Ecto neural progenitor cell (in vitro differentiated cells): ENCODE results near the gene COLQ.

ENCODE experiments used
- DNase-seq: peaks from one replicate; pipeline ENCODE4 v3.0.0-alpha.2; 2018; ENCODE audit warnings: low spot score

Gene COLQ

DNA sequence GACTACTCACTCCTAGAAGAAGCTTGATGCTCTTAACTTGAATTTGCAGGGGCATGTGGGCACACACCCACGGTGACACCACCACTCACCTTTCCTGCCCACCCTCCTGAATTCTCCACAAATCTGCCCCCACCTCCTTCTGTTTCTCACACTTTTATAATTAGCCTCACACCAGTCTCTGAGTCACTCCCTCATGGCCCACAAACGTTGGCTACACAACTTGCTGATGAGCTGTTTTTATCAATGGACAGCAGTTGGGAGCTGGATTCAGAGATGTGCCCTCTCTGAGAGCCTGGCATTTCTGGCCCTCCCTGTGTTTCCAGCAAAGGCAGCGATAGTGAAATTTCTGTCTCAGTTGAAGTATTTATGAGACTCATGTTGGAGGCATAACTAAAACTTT, 1.3 kb downstream of the COLQ start:
- no peak for DNase-seq

DNA sequence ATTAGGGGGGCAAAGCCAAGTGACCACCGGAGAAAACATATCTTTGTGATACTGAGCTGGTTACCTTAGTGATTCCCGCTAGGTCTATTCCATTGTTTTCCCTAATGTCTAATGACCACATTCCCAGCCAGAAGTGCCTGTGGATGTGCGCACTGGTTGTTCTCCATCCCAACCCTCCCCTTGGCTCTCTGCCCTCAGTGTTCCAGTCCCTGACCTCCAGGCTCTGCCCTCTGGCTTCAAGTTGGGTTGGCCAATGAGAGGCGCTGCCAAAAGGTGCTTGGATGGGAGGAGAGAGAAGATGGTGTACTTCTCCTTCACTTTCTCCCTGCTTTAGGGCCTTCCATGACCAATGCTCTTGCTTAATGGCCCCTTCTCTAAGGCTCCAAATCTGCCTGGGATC, 2.4 kb downstream of the COLQ start:
- DNase-seq, result no peak

DNA sequence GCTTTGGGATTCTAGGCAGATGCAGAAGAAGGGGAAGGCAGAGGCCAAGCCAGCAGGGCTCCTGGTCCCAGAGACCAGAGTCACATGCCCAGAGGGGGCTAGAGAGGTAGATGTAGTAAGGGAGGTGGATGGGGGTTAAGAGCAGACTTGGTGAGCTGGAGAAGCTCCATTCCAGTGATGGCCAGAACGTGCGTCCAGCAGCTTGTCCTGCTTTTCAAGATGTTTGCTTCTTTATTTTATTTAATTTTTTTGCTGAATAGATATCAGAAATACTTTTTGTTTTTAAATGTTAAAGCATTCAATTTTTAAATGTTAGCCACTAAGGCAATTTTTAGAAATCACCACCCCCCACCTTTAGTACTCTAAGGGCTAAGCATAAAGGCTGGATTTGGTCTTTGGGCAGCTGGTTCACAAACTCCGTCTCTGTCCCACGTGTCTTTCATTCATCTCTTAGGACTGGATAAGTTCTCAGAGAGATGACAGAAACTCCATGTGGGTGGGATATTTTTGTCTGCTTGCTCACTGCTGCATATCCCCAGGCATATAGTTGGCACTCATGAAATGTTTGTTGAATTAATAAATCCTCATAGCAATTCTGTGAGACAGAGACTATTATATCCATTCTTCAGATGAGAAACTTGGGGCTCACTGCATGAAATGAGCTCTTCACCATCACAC, 6.7 kb downstream of the COLQ start:
- DNase-seq, result no peak

DNA sequence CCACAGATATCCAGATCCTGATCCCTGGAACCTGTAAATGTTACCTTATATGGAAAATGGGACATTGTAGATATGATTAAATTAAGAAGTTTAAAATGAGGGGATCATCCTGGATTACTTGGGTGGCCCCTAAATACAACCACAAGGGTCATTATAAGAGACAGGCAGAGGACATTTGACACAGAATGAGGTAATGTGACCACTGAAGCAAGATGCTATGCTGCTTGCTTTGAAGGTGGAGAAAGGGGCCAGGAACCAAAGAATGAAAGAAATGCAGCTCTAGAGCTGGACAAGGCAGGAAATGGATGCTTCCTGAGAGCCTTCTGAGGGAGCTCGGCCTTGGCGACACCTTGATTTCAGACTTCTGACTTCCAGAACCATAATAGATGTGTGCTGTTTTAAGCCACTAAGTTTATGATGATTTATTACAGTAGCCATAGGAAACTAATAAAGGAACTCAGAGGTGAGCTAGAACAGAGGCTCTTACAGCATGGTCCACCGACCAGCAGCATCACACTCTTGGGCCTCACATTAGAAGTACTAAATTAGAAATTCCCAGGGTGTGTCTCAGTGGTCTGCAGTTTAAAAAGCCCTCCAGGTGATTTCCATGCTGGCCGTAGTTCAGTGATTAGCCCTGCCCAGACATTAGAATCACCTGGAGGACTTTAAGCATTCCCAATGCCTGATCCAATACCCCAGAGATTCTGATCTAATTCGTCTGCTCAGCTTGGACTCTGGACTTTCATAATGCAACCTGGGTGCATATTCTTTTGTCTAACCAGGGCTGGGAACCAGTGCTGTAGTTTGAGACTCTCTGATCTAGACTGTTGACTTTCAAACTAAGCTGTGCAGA, 7.5 kb downstream of the COLQ start:
- no peak for DNase-seq

DNA sequence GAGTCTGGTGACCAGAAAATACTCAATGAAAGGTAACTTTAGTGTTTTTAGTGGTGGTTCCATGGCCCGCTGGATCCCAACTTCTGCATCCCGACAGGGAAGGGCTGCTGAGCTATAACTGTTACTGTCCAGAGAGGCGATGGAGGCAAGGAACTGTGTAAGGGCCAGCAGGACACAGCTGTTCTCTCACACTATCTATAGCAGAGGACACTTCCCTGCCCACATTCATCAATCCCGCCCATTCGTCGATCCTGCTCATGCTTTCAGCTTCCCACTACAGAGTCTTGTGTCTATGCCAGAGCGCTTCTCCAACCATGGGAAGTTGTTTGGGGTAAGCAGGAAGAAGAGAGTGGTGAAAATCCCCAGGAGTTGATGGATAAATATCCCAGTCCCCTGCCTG, 8.4 kb downstream of the COLQ start:
- DNase-seq, result no peak

DNA sequence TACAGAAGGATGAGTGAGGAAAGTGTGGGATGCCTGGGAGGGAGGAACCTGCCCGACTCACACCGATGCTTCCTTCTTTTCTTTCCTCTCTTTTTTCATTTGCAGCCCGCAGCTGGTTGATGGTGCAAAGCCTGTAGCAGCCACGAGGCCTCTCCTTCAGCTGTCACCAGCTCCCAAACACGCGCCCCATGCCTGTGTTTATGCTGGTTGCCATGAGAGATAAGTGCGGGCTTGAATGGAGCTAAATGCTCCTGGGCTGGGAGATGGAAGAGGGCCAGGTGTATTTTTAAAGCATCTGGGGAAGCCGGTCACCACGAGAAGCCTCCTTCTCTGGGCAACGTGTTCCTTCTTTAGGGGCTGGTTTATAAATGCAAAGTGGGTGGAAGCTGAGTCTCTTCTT, 9.3 kb downstream of the COLQ start:
- no peak for DNase-seq

DNA sequence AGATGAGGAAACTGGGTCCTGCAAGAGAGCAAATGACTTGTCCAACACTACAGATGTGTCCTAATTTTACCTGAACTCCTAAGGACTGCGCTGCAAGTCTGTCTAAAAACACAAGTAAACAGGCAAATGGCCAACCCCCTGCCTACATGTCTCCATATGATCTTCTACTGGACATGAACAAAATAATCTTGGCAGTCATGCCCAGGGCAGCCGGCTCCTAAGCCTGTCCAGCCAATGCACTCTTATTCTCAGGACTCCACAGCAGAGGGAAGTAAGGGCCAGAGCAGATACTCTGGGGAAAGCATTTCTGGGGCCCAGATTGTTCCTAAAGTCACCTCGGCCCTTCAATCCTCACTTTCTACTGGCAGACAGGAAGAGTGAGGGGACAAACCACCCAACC, 10.3 kb downstream of the COLQ start:
- no peak for DNase-seq

DNA sequence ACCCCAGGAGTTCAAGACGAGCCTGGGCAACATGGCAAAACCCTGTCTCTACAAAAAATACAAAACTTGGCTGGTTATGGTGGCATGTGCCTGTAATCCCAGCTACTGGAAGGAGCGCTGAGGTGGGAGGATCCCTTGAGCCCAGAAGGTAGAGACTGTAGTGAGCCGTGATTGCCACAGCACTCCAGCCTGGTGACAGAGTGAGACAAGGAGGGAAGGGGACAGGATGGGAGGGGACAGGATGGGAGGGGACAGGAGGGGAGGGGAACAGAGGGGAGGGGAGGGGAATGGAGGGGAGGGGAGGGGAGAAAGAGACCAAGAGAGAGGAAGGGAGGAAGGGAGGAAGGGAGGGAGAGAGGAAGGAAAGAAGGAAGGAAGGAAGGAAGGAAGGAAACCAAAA, 11.0 kb downstream of the COLQ start:
- DNase-seq, result no peak

DNA sequence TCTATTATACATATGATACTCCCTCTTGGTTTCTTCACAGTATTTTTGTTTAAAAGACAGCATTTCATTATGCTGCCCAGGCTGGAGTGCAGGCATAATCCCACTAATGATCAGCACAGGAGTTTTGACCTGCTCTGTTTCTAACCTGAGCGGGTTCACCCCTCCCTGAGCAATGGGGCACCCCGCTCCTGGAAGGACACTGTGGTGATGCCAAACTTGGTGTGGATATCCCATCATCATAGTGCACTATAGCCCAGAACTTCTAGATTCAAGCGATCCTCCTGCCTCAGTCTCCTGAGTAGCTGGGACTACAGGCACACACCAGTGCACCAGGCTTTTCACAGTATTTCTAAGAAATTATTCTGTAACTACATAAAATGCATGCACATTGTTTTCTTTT, 14.9 kb downstream of the COLQ start:
- no peak for DNase-seq

DNA sequence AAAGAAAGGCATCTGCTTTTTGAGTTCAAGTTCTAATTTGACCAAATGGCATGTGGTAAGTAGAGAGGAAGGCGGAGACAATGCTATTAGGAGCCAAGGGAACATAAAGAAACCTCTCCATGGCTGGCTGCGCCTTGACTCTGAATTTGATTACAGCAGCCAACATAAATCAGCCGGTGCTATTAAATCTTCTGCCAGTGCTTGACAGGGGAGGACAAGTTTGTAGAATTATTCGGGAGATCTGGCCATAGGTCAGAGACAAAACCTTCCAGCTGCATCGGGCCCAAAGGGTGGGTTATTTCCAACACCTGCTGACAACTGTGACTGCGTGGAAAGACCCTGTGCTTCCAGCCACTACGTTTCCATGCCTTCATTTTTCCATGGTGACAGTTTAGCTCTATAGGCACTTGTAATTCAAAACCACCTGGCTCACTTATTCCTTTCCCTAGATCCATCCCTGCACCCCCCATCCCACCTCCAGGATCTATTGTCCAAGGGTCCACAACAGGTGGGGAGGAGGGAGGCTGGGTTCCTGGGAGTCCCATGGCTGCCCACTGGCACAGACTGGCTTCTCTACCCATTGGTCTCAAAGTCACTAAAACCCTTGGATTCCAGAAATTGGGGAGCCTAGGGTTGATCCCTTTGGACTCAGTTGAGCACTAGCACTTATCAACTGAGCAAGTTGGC, 15.9 kb downstream of the COLQ start:
- DNase-seq, result no peak

DNA sequence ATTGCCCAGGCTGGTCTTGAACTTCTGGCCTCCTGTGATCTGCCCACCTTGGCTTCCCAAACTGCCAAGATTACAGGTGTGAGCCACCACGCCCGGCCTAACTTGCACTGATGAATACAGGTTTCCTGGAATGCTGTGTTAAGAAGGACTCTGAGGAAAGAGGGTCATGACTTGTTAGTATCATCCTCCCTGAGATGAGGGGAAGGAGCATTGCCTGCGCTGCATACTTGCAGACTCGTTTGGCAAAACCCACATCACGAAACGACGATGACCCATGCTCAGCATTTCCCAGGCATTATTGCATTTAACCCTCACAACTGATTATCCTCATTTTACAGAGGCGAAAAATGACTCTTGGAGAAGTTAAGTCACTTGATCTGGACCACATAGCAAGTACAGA, 18.9 kb downstream of the COLQ start:
- no peak for DNase-seq

DNA sequence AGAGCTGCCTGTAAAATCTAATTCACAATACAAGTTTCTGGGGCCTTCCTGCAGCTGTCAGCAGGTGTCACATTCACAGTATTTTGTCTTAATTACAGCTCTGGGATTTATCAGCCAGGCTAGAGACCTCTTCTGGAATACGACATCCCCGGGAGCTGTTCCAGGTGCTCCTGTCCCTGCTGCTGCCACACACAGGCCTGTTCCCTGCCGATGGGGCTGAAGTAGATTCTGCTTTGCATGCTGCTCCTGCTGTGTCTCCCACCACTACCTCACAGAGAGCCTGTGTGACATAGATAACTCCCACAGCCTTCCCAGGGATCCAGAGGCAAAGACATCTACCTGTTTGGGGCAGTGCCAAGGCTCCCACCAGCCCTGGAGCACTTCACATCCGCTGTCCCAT, 20.4 kb downstream of the COLQ start:
- DNase-seq, result no peak

DNA sequence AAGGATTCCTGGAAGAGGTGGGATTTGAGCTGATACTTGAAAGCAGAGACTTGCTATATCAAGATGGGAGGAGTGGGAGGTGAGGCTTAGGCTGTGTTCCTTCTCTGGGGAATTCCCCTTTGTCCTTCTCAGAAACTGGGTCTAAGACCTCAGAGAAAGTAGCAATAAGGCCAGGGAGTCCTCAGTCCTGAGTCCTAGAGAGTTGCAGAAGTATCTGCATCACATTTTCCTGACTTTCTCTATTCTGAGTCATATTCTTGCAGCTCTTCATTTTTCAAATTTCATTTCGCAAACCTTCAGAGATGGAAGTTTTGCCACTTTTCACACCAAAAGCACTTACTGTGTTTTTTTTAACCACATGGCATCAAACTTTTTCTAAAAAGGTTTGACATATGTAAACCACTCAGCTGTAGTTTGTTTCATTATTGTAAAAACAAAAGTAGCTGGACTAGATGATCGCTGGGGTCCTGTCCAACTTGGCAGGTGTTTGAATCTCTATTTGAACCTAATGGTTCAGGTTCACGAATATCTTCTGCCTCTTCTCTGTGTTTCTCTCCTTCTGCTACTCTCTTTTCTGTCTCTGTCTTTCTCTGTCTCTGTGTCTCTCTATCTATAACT, 21.3 kb downstream of the COLQ start:
- no peak for DNase-seq

DNA sequence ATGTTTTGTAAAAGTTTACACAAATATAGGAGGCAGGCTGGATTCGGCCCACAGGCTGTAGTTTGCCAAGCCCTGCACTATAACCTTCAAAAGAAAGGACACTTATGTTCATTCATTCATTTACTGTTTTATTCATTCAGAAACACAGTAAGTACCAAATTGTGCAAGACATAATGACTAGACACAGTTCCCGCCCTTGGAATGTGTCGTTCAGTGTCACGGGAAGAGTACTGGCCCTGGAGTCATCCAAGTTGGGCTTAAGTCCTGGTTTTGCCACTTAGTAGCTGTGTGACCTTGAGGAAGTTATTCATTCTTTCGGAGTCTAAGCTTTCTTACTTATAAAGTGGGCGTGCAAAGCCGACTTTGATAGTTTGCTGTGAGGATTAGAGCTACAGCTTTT, 22.0 kb downstream of the COLQ start:
- DNase-seq, result no peak

DNA sequence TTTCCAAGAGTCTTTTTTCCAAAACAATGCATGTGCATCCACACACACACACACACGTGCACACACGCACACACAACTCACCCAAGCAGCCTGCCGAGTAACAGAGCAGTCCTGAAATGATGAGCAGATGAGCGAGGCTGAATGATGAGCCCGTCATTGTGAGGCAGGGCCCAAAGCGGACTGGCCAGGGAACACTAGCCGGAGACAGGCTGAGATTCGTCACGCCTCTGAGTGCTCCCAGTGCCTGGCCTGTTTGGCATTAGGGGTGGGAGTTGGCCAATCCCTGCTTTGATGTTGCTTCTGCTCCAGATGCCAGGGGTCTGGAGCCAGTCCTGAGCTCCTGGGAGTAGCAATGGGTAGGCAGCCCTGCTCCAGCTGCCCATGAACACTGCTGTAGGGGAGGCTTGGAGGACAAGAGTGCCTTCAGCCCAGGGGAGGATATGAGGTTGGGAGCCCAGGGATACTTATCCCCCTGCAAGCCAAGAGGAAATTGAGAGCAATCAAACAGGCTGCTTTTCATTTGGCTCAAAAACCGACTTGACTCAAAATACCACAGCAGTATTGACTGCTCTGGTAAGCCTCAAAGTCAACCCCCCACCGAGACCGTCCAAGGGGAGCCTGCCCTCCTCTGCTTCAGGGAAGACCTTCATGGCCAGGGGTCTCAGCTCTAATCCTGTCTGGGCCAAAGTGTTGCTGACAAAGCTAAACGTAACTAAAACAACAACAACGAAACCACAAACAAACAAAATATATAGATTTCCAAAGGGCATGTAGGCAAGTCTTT, 22.9 kb downstream of the COLQ start:
- peak; percentile 55 for DNase-seq

DNA sequence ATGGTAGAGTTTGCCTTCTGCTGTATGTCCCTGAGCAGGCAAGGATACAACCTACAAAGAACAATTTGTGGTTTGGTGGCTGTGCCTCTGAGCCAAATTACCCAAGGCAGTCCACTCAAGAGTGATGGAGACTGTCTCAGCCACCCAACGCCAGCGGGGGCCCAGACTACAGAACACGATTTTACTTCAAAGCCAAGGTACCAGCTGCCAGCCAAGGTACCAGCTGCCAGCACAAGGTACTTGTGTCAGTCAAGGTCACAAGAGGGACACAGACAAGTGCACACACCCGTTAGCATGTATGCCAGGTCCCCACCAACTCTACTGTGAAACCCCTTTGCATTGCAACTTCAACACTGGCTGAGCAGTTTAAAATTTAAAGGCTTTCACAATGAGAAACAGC, 23.5 kb downstream of the COLQ start:
- DNase-seq, result no peak

DNA sequence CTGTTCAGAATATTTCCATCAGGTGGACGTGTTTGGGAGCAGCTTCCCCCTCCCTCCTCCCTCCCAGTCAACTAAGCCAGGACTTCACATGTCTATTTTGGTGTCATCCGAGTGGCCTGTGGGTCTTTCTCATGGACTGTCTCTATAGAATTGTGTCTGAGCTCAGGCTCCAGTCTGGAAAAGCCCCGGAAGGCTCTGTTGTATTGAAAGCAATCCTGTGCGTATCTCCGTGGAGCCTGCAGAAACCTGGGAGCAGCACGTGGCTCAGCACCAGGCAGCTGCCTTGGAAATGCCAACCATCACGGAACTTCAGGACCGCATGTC, 25.2 kb downstream of the COLQ start:
- no peak for DNase-seq

DNA sequence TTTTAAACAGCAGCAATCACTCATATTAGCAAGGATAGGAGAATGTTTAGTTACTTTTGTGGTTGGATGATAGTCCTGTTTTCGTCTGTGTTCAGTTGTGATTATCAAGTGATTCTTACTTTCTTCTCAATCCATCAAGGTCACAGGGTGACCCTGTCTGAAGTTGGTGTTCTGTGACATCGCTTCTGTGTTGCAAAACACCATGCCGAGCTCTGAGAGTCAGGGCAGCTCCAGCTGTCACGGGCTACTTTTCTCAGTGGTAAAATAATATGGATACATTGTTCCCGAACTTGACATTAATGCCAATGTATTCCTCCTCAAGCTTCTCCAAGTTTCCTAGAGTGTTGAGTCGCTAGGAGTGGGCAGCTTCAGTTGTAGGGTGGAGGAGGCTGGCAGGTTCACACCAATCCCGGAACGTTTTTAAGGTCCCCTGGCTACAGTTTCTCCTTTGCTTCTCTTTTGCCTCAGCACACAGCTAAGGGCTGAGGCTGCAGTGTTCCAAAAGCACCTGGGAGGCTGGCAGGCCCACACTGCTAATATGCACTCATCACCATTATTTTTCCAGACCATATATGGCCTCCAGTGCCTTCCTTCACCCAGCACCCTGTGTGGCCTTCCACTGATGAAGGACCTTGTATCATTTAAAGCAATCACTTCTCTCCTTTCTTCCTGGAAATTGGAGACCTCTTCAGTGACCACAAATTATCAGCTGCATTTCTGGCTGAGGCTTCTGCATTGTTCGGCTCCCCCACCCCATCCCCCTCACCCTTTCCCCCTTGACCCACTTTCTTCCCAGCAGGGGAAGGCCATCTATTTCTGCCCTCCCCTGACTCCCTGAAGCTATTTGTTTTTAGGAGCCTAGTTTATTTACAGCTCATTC, 25.8 kb downstream of the COLQ start:
- no peak for DNase-seq

DNA sequence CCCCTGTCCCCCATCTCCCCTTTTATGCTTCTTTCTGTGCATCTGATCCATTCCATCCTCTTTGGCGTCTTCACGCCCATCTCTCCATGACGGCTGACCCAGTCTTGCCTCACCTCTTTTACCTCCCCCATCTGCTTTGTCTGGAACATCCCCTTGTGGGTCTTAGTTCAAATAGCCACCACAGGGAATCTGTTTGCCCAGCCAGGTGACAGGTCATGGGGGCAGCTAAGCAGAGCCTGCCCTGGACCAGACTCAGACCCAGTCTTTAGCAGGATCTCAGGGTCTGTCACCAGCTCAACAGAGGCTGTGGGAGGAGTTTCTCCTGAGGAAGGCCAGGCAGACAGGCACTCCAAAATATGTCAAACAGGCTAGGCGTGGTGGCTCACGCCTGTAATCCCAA, 28.1 kb downstream of the COLQ start:
- DNase-seq, result no peak

DNA sequence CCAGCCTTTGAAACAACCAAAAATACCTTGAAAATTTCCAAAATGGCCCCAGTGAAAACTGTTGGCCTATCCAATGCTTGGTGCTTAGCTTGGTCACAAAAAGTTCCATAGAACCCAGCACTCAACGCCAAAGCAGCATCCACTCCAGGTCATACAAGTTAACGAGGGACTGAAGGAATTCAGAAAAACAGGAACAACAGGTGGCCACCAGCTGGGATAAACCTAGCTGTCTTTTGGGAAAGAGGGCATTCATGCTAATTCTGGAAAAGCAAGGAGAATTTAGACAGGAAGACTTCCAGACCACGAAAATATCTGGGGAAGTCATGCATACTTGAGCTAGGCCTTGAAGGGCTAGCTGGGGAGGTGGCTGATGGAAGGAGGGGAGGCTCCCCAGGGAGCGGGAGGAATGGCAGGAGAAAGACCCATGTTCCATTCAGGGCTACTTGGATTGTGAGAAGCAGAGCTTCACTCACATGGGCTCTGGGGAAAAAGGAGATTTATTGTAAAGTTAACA, 28.6 kb downstream of the COLQ start:
- no peak for DNase-seq

DNA sequence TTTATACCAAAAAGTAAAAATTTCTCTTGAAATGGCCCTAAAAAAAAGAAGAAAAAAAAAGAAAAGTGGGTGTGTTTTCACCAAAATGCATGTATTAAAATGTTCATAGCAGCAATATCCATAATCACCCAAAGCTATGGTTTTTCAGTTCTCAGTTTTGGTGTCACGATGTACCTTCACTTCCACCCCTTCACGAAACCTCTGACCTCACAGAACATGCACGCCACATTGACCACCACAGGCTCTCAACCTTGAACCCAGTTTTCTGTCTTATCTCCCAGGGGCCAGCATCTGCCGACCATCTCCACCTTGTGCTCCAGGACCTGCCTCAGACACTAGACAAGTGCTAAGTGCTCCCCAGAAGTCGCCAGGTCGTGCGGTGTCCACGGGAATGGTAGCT, 30.4 kb downstream of the COLQ start:
- DNase-seq, result no peak
